Dermis microvascular lymphatic vessel endothelial cell (primary cell): Measurements from ENCODE around the gene WSCD2. TPM values are rescaled to one million over a fixed set of nuclear protein-coding genes. Genes with fewer than 3 reads are reported as not detected.

ENCODE experiments used
- DNase-seq, 2 donors: peaks; one replicate each; pipeline versions ENCODE4 v3.0.0 to v3.0.0-alpha.2; 2010; ENCODE audit warnings: low read depth in 2 of 2
- total RNA-seq: library from RNA; depleted of rRNA; stranded (reverse); fragments of >200 nt; gene quantifications from 2 replicates; pipeline ENCODE4 v1.2.1, GENCODE V29; 2014

The WSCD2 gene
- not detected in 2 replicates for total RNA-seq

DNA sequence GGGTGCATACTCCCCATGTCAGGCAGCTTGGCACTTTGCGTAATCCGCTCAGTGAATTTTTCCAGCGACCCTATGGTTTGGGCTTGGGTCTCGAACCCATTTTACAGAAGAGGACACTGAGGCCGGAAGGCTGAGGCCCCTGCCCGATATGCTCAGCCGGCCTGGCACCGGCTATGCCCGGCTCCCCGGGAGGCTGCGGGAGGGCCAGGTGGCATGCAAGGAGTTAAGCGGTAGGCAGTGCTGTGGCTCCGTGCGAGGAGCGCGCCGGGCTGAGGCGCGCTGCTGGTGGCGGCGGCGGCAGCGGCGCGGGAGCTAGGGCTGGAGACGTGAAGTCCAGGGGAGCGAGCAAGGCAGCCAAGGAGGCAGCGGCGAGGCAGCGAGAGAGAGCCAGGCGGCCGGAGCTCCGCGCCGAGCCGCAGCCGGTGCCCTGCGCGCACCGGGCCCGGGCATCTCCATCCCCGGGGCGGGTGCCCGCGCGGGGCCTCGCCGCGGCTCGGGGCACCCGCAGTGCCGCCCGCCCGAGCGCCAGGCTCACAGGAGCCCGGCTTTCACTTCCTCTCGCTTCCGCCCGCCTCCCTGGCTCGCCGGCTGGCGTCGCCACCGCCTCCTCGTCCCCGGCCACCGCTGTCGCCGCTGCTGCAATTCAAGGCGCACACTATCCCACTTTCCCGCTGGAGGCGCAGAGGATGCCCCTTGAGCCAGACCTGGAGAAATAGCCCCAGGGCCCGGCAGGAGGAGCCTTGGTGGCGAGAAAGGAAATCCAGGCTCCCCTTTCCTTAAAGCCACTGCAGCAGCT, at the start of gene WSCD2:
TSS of gene WSCD2 (plus strand) at position 272 of the 796 bp plus-strand sequence. CDS start 66,545 bp downstream, outside the sequence.
- DNase-seq = peak in 1 of 2 donors; percentile 3

DNA sequence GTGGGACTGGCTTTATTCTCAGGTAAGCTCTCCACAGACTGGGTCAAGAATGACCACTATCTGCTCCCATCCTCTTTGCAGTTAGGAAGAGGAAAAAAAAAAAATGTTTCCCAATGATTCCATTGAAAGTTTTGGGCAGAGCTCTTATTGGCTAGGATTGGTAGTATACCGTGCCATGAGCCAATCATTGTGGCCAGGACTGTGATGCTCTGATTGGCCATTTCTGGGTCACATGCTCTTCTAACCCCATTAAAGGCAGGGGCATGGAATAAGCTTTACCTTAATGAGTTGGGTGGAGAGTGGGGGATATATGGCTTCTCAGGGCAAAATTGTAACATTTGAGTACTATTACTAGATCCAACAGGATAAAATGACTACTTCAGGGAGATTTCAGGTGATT, 49.4 kb upstream of the WSCD2 start:
- DNase-seq = no peak

DNA sequence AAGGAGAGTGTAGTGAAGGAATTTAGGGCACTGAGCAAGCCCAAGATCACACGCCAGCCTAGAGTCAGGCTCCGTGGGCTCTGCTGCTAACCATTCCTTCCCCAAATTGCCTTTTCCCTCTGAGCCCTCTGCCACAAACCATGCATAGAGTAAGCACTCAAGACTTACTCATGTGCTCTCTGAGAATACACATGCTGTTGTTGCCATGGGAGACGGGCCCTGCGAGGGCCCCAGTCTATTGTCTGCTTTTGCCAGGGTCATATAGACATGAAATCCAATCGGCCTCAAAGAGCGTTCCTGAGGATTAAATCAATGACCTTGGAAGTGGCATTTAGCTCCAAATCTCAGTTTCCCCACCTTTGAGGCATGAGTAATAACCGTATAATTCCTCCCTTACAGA, 48.7 kb upstream of the WSCD2 start:
- DNase-seq = no peak

DNA sequence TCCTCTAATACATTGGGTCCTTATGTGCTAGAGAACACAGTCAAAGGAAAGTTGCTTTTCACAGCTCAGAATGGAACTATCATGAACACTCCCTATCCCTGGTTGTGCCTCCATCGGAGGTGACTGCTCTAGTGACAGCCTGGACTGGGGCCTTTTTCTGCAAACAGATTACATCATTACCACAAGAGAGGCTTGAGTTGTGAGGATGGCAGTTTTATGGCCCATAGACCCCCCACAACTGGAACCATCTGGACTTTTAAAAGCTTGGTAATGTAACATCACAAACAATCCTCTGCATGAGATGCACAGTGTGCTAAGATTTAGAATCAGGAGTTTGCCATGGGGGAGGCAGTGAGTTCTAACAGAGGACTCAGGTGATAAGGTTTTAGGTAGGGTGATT, 46.6 kb upstream of the WSCD2 start:
- DNase-seq = no peak

DNA sequence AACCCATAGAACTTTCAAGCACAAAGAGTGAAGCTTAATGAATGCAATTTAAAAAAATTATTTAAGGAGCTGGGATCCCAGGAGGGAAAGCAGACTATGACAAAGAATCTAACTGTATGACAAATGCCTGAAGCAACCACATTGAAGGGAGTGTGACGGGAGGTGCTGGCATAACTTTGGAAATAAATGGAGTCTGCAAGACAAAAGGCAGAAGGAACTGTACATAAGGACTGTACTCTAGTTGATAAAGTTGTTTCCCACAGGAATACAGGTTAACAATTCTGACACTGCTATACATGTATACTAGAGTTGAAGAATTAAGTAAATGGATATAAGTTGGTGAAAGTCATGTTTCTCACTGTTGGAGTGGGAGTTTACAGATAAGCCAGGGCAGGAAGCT, 41.2 kb upstream of the WSCD2 start:
- no peak for DNase-seq

DNA sequence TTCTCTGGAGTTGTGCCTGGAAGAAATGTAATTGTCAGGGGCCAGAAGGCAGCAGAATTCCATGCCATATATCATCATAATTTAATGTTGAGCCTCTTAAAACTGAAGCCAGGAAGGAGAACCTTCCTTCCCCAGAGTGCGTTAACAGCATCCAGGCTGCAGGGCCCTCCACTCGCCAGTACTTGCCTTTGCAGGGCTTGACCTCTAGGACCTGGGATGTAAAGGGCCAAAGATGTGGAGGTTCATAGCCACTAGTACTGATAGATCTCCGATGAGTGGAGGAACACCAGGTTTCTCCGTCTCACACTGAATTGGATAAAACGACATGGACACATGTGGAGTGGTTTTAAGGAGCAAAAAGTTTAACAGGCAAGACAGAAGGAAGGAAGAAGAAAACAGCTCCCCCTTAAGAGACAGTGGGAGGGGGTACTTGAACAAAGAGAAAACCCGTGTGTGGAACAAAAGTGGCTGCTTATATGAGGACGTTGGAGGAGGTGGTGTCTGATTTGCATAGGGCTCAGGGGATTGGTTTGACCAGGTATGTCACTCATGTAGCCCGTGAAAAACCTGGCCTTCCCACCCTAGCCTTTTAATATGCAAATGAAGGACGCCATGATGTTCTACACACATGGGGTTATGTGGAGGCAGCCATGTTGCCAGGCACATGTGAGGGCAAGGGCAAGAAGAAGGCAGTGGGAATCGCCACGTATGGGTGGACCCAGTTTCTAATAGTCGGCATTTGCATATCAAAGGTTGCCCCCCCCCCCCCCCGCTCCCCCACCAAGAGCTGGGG, 38.8 kb upstream of the WSCD2 start:
- DNase-seq = no peak

DNA sequence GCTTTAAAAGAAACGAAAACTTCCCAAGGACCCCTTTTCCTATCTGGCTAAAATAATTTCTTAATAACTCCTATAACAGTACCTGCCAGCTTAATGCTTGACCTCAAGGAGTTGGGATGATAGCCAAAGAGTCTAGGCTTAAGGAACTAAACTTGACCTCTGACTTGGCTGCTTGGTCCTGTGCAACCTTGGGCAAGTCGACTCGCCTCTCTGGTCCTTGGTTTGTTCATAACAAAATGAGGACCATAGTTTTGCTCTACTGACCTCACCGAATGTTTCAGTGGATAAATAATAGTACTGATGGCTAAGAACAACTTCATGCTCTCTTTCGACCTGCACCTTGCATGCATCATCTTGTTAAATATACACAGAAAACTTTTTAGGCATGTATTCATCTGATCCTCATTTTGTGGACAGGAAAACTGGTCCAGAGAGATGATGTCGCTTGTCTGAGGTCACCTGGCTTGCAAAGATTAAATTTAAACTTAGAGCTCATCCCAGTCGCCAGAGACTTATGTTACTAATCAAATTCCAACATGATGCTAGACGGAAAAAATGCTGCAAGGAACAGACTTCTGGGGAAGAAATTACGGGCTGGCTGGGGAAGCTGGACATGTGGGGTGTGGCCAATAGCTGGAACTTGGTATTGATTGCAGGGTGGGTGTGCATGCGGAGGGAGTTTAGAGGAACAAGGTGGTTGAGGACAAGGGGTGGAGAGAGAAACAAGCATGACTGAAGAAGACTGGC, 38.0 kb upstream of the WSCD2 start:
- no peak for DNase-seq

DNA sequence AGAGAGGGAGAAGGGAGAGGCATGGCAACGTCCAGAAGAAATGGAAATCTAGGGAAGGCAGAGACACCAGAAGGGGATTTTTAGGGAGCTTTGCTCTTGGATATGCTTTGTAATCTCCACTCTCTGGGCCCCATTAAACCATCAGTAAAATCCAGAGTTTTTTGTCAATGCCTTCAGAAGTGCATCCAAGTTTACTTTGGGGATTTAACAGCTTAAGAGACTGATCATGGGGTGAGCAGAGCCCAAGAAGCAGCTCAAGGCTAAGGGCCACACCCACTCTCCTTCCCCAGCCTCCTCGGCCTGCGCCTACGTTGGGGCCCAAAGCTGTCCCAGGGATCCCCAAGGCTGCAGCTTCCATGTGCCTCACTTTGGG, 37.4 kb upstream of the WSCD2 start:
- DNase-seq = no peak

DNA sequence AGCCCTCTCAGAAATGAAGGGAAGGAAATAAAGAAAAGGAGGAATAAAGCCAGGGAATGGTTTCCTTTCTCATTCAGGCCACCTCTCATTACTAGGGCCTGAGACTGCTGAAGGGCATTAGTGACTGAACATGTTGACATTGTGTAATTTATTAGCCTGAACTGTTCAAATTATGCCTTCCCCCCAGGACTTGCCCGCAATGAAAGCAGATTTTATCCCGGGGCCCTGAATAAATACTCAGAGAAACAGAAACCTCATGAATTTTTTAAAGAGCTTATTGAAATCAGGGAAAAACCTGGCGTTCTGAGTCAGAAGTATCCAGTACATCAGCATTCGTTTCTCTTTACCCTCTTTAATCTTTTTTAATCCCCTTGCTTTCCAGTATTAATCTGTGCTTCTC, 35.9 kb upstream of the WSCD2 start:
- DNase-seq = no peak

DNA sequence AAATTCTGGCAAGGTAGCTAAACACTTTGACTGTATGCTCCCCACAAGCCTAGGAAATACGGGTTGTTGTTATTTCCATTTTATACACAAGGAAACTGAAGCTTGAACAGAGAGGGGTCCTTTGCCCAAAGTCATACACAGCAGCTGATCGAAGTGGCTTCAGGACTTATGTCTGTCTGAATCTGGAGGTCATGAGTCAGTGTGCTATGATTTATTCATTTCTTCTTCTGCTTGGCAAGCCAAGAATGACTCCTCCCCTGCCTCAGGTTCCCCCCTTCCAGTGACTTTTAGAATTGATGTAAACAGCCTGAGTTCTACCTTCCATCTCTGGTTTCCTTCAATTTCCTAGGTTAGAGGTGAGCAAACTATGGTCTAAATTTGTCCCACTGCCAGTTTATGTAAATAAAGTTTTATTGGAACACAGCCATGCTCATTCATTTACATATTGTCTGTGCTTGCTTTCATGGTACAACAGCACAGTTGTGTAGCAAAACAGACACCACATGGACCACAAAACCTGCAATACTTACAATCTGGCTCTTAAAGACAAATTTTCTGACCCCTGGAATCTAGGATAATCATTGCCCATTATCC, 34.9 kb upstream of the WSCD2 start:
- DNase-seq = no peak

DNA sequence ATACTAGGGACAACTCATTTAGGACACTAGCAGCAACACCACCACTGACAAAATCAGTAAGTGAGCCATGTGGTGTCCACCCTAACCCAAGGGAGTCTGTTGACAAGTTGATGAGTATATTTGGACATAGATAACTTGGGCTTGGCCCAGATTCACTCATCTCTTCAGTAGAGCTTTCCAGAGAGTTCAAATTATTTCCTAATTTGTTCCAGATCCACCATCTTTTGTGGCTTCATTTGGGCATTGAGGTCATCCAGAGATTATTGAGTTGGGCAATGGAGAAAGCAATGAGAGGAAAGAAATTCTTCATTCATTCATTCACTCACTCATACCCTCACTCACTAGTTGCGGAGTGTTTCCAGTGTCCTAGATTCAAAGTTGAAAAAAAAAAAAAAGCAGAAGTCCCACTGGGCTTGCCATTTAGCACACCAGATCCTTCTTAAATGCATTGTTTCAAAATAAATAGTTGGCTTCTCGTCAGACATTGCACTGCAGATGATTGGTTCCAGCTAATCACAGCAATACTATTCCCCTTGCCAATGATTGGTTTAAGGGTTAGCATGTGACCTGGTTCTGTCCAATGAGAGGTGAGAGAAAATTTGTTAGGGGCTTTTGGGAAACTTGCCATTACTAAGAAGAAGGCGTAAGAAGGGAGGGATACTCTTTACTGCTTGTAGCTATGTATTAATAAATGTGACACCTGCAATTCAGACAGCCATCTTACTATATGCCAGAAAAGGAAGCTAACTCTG, 31.8 kb upstream of the WSCD2 start:
- no peak for DNase-seq

DNA sequence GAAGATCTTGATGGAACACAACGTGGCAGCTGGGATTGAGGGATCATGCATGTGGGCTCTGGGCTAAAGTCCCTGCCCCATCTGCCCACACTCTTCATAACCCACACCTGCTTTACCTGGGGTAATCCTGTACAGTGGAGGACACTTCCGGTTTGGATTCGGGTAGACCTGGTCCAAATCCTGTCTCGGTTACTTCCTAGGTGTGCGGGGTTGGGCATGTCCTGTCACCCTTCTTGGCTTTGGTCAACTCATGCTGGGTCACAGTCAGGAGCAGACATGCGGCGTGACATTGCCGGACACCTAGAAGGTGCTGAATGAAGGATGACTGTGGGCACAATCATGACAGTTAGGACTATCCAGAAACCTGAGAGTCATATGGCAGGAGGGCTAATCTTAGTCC, 30.7 kb upstream of the WSCD2 start:
- no peak for DNase-seq

DNA sequence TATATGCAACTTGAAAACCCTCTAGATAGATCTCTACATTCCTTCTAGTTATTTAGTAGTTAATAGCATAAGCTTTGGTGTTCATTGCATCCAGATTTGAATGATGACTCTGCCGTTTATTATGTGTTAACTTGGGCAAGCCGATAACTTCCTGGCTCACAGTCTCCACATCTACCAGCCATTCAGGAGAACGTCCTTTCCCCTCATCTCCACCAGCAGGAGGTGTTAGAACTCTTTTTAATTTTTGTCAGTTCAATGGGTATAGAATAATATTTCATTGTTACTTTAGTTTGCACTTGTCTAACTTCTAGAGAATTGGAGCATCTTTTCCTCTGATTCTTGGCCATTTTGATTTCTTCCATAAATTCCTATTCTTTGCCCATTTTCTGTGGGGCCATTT, 30.0 kb upstream of the WSCD2 start:
- DNase-seq = no peak

DNA sequence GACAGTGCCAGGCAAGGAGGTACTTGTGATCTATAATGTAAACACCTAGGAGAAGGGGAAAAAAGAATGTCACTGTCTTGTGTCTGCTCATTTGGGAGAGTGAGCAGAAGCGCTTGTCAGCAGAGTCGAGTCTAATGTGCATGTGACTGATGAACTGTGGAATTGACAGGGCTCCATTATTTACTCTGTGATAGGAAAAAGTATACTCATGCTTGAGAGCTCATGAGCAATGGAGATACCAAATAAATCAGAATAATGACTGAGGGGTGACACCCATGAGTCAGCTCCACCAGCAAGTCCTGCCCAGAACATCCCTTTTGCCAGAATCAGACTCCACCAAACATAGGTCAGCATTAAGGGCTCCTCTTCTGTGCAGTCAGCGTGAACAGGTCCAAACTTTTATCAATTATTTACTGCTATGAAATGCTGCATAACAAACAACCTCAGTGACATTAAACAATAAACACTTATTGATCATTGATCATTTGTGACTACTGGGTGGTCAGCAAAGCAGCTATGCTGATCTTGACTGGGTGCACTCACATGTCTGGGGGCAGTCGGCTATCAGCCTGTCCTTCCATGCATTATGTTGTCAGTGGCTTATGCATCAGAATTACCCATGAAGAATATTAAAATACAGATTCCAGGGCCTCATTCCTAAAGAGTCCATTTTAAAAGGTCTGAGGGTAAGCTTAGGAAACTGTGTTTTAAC, 29.2 kb upstream of the WSCD2 start:
- no peak for DNase-seq

DNA sequence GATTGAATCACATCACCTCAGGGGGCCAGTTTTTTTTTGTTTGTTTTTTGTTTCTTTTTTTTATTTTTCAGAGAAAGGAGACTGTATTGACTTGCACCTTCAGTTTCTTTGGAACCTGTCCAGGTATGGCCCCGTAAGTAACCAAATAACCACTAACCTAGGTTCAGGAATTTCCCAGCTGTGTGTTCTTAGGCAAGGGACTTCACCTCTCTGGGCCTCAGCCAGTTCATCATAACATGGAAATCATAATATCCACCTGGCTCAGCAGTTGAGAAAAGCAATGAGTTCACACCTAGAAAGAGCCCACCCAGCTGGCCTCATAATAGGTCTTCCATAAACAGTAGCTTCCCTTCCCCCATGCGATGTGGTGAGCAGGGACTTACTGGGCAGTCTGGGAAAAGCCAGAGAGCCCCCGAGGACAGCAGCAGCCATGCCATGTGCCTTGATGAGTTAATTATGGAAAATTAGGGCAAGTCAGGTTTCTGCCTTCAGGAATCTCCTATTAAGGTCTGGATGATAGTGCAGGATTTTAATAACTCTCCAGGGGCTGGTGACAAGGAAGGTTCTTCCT, 27.4 kb upstream of the WSCD2 start:
- DNase-seq = no peak

DNA sequence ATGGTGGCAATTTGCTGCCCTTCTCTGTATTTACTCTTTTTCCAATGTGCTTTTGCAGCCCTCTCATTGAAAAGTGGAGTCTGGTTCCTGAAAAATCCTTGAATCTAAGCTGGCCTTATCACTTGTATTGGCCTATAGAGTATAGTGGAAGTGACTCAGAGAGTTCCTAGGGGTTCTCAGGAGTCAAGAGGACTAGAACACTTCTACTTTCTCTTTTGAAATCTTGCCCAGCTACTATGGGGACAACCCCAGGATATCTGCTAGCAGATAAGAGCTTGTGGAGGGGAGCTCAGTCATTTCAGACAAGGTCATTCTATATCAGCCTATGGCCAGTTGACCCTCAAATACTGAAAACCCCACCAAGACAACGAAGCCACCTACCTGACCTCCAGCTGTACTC, 26.7 kb upstream of the WSCD2 start:
- no peak for DNase-seq

DNA sequence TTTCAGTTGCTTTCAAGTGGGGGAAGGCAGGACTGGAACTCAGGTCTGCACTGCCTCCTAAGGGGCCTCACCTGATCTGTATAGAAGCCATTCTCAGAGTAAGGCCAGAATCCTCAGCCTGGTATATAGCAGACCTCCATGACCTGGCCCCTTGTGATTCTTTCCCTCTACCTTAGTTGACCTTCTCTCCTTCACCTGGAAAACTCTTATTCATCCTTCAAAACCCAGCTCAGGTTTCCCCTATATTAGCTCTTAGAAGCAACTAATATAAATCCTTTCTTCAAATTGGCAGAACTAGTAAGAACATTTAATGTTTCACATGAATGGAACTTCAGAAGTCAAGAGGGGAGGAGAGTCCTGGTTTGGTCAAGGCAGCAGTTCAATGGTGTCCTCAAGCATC, 26.0 kb upstream of the WSCD2 start:
- no peak for DNase-seq

DNA sequence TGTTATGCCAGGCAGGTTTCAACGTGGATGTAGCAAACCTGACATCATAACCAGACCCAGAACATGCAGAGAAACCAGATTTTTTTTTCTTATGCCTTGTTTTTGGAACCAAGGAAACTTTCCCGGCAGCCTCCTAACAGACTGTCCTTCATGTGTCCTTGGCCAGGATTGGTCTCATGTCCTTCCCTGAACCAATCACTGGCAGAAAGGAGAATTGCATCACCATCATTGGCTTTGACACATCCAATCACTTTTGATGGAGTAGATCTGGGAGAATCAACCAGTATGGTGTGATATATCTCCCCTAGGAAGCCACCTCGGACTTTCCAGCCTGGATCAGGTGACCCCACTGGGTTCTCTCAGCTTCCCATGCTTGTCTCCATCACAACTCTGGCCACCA, 25.6 kb upstream of the WSCD2 start:
- DNase-seq = no peak

DNA sequence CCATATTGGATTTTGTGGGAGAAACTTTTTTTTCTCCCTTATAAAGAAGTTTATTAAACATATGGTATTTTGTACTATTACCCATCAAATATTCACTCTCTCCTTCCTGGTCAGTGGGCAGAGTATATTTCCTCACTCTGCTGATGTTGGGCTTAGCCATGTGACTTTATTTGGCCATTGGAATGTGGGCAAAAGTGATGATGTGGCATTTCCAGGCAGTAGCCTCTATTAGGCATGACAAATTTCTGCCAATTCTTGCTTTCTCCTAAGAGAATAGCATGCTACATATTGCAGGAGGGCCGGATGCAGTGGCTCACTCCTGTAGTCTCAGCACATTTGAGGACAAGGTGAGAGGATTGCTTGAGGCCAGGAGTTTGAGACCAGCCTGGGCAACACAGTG, 24.4 kb upstream of the WSCD2 start:
- no peak for DNase-seq

DNA sequence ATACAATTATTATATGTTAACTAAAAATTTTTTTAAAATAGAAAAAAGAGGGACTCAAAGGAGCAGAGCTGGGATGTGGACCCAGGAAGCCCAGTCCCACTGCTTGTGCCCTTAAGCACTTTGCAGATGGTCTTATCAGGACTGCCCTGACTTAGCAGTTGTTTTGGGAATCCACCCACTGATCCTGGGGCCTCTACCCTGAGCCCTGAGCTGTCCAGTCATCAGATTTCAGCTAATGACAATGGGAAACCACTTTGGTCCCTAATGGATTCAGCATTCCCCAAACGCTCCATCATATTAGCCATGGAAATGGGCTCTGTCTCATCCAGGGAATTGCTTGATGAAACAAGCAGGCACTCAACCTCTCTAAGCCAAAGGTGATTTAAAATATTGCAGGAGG, 22.5 kb upstream of the WSCD2 start:
- no peak for DNase-seq
